HG03520 (cell line): Measurements from ENCODE around the gene APOE.
A peak's percentile ranks its signal among the peaks of the same experiment; 100 is the strongest.

Experiments used
- ATAC-seq: cut with Tn5 transposase; IDR thresholded peaks from one replicate; pipeline ENCODE4 v1.9.1; 2021; ENCODE audit warnings: mild to moderate bottlenecking, moderate library complexity; ENCODE audit not compliant: unreplicated experiment

The APOE gene

GRCh38 chr19:44948763-44949374, 43.3 kb downstream of the APOE start:
- no peak for ATAC-seq

DNA sequence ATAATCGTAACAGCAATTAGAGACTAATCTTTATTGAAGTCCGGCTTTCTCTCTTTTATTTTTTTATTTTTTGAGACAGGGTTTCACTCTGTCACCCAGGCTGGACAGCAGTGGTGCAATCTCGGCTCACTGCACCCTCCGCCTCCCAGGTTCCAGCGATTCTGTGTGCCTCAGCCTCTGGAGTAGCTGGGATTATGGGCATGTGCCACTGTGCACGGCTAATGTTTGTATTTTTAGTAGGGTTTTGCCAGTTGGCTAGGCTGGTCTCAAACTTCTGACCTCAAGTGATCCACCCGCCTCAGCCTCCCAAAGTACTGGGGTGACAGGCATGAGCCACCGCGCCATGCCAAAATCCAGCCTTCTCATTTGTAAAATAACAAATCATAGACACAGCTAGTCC, 44.0 kb downstream of the APOE start:
- no peak for ATAC-seq

- no peak for ATAC-seq
Observed at GRCh38 chr19:44951179-44952159, 45.9 kb downstream of the APOE start.

DNA sequence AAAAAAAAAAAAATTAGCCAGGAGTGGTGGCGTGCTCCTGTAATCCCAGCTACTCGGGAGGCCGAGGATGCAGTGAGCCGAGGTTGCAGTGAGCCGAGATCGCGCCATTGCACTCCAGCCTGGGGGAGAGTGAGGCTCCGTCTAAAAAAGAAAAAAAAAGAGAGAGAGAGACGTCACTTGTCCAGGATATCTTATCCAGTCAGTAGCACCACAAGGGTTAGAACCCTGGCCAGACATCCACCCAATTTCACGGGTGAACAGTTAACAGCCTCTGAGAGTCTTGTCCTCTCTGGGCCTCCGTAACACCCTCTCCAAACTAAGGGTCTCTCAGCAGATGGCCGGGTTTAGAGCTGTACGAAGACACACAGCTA, 48.7 kb downstream of the APOE start:
- peak; percentile 3 for ATAC-seq

DNA sequence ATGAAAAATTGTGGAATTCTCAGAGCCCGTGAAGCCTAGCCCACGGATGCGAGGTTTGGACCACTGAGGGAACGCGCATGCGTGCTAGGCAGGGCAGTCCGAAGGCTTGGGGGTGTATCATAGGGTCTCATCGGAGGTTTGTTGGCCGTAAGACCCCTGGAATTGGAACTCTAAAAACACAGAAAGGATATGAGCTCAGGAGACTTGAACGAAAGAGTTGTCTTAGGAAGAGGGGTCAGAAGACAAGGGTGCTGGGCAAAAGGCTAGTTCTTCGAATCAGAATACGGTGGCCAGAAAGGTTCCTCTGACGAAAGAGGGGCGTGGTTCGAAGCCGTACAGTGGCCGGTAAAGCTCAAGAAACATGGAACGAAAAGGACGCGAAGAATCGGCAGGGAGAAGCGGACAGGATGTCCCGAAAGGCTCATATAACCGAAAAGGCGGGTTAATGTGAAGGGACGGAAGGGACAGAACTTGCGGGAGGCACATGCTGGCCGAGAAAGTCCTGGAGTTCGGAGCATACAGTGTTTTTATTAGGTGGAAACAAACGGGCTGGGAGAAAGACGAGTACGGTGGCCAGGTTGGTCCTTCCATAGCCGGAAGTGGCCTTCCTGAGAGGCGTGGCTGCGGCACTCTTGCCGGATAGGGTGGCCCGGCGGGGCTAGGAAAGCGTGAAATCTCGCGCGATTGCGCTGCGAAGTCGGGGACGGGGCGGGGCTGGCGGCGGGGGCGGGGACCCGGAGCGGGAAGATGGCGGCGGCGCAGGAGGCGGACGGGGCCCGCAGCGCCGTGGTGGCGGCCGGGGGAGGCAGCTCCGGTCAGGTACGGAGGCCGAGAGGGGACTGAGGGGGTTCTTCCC, 49.3 kb downstream of the APOE start, which contains the start of gene CLPTM1:
Gene CLPTM1, plus strand, starts transcription at position 732 of the 856 bp plus-strand sequence. Its CDS starts 16 bp downstream, at position 748.
- ATAC-seq = peak; percentile 75

- ATAC-seq = peak; percentile 18
Observed at GRCh38 chr19:44955505-44956439, 50.2 kb downstream of the APOE start.

GRCh38 chr19:44957526-44957925, 51.9 kb downstream of the APOE start:
- ATAC-seq = no peak

GRCh38 chr19:44958090-44958489, 52.5 kb downstream of the APOE start:
- no peak for ATAC-seq
